ENCODE data around the gene HERC2. TPM values are rescaled to one million over a fixed set of nuclear protein-coding genes. Genes with fewer than 3 reads are reported as not detected.

Gene HERC2
- total and polyA plus RNA-seq, 2 of the 8 experiments (the other 6 are each of a cell fraction or from before 2014, with no cell fraction given), result 83.0 to 88.7 TPM

GRCh38 chr15:28127036-28127435 lies 194.9 kb downstream of the HERC2 start (continued):
- TF ChIP-seq CHD7 (IDR thresholded peaks at IDR 0.05; ENCODE audit: insufficient replicate concordance, low read length), result no peak
- TF ChIP-seq JUND (IDR thresholded peaks at IDR 0.05; ENCODE audit: low read length), result no peak
- TF ChIP-seq EP300 (IDR thresholded peaks at IDR 0.05; ENCODE audit: borderline replicate concordance in 1 of 2, low read depth in 2 of 2, low read length in 2 of 2), result no peak
- no peak for TF ChIP-seq SP1 (IDR thresholded peaks at IDR 0.05; ENCODE audit: low read depth, low read length)
- TF ChIP-seq TAF7 (optimal IDR thresholded peaks at IDR 0.05; ENCODE audit: borderline replicate concordance, low read depth, low read length), result no peak
- TF ChIP-seq CHD2 (IDR thresholded peaks at IDR 0.05; ENCODE audit: low read length), result no peak
- TF ChIP-seq, protein P1, sequence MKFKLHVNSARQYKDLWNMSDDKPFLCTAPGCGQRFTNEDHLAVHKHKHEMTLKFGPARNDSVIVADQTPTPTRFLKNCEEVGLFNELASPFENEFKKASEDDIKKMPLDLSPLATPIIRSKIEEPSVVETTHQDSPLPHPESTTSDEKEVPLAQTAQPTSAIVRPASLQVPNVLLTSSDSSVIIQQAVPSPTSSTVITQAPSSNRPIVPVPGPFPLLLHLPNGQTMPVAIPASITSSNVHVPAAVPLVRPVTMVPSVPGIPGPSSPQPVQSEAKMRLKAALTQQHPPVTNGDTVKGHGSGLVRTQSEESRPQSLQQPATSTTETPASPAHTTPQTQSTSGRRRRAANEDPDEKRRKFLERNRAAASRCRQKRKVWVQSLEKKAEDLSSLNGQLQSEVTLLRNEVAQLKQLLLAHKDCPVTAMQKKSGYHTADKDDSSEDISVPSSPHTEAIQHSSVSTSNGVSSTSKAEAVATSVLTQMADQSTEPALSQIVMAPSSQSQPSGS (IDR thresholded peaks at IDR 0.05; ENCODE audit: low read length), result no peak
